WTC11 (cell line): ENCODE measurements around the gene FHAD1. TPM values are rescaled to one million over a fixed set of nuclear protein-coding genes. Genes with fewer than 3 reads are reported as not detected.

Experiments
- ATAC-seq: fragments of 200-7000 bp; cut with Tn5 transposase; 2 replicates; pipeline ENCODE4 v1.10.0; 2021; ENCODE audit warnings: mild to moderate bottlenecking, moderate library complexity
- CTCF ChIA-PET: fragments of 300-600 bp; sonication (Branson Sonifier 250); formaldehyde crosslinking; loops from one replicate; lab custom pipeline; 2021; ENCODE audit warnings: antibody characterized with exemption; lab: Charles Lee
- POLR2A ChIA-PET: fragments of 350-600 bp; sonication (Branson Sonifier 250); formaldehyde crosslinking; loops from one replicate; lab custom pipeline; 2021; ENCODE audit warnings: antibody characterized with exemption; lab: Charles Lee
- DNase-seq: peaks from one replicate; pipeline ENCODE4 v3.0.0; 2021; ENCODE audit warnings: low spot score
- H3K27ac Mint-ChIP-seq: 2 replicates; pipeline ENCODE4 v1.8.0; 2021; ENCODE audit warnings: mixed read lengths
- H3K27me3 Mint-ChIP-seq: 2 replicates; pipeline ENCODE4 v1.8.0; 2021; ENCODE audit warnings: low read depth, mild to moderate bottlenecking, moderate library complexity, mixed read lengths
- H3K36me3 Mint-ChIP-seq: 2 replicates; pipeline ENCODE4 v1.8.0; 2021; ENCODE audit warnings: mixed read lengths
- H3K4me1 Mint-ChIP-seq: 2 replicates; pipeline ENCODE4 v1.8.0; 2022; ENCODE audit warnings: mixed read lengths
- H3K4me3 Mint-ChIP-seq: 2 replicates; pipeline ENCODE4 v1.8.0; 2021; ENCODE audit warnings: mild to moderate bottlenecking, moderate library complexity, mixed read lengths
- H3K9me3 Mint-ChIP-seq: 2 replicates; pipeline ENCODE4 v1.8.0; 2021; ENCODE audit warnings: mixed read lengths
- CTCF ChIP-seq: fragments of 200-600 bp; IDR thresholded peaks from 2 replicates; pipeline ENCODE4 v1.8.0; 2022; ENCODE audit warnings: antibody characterized with exemption
- ELF4 ChIP-seq: sonication (generic); formaldehyde crosslinking; IDR thresholded peaks from 2 replicates; pipeline ENCODE4 v1.8.1; 2022; ENCODE audit warnings: low read depth, mild to moderate bottlenecking, moderate library complexity, missing genetic modification reagents
- ESRRA ChIP-seq: sonication (generic); formaldehyde crosslinking; IDR thresholded peaks from 2 replicates; pipeline ENCODE4 v1.8.1; 2022; ENCODE audit warnings: mild to moderate bottlenecking, missing genetic modification reagents, borderline replicate concordance
- GRHL2 ChIP-seq: fragments of 250-450 bp; sonication (Bioruptor Pico); IDR thresholded peaks from 2 replicates; pipeline ENCODE4 v1.8.0; 2022; ENCODE audit warnings: mild to moderate bottlenecking, moderate library complexity; ENCODE audit not compliant: insufficient replicate concordance, severe bottlenecking
- IRF2 ChIP-seq: sonication (generic); formaldehyde crosslinking; IDR thresholded peaks from 2 replicates; pipeline ENCODE4 v1.8.0; 2022; ENCODE audit warnings: low read depth, missing genetic modification reagents, borderline replicate concordance
- JAZF1 ChIP-seq: fragments of 250-450 bp; sonication (Bioruptor Pico); IDR thresholded peaks from 2 replicates; pipeline ENCODE4 v1.9.0; 2021; ENCODE audit warnings: moderate library complexity, mild to moderate bottlenecking, inconsistent platforms
- JUN ChIP-seq: sonication (generic); formaldehyde crosslinking; IDR thresholded peaks from 2 replicates; pipeline ENCODE4 v1.8.0; 2023; ENCODE audit warnings: mild to moderate bottlenecking, missing genetic modification reagents
- NR2C2 ChIP-seq: sonication (generic); formaldehyde crosslinking; IDR thresholded peaks from 2 replicates; pipeline ENCODE4 v1.8.0; 2022; ENCODE audit warnings: mild to moderate bottlenecking, missing genetic modification reagents
- NR3C1 ChIP-seq: sonication (generic); formaldehyde crosslinking; conservative IDR thresholded peaks from 2 replicates; pipeline ENCODE4 v1.8.1; 2023; ENCODE audit warnings: low read depth, mild to moderate bottlenecking, missing genetic modification reagents
- STAT6 ChIP-seq: sonication (generic); formaldehyde crosslinking; conservative IDR thresholded peaks from 2 replicates; pipeline ENCODE4 v1.8.1; 2023; ENCODE audit warnings: mild to moderate bottlenecking, low read depth, missing genetic modification reagents, moderate library complexity
- USF1 ChIP-seq: sonication (generic); formaldehyde crosslinking; IDR thresholded peaks from 2 replicates; pipeline ENCODE4 v1.8.0; 2022; ENCODE audit warnings: mild to moderate bottlenecking, missing genetic modification reagents
- ZNF317 ChIP-seq: sonication (generic); formaldehyde crosslinking; IDR thresholded peaks from 2 replicates; pipeline ENCODE4 v1.8.1; 2023; ENCODE audit warnings: low read depth, mild to moderate bottlenecking, moderate library complexity, missing genetic modification reagents, borderline replicate concordance
- ZNF396 ChIP-seq: fragments of 250-450 bp; sonication (Bioruptor Pico); IDR thresholded peaks from 2 replicates; pipeline ENCODE4 v1.8.0; 2021; ENCODE audit warnings: mild to moderate bottlenecking, moderate library complexity, borderline replicate concordance
- ZSCAN18 ChIP-seq: fragments of 250-450 bp; sonication (Bioruptor Pico); IDR thresholded peaks from 2 replicates; pipeline ENCODE4 v2.1.2; 2022; ENCODE audit warnings: mild to moderate bottlenecking, moderate library complexity
- total RNA-seq: library from RNA; stranded (reverse); gene quantifications from 3 replicates; pipeline ENCODE4 v1.2.3, GENCODE V29; 2021
- TF ChIP-seq, protein P1 (sequence below): sonication (generic); formaldehyde crosslinking; IDR thresholded peaks from 2 replicates; pipeline ENCODE4 v1.8.1; 2022; ENCODE audit warnings: missing genetic modification reagents, borderline replicate concordance
- TF ChIP-seq, protein P2 (sequence below): fragments of 250-450 bp; sonication (Bioruptor Pico); IDR thresholded peaks from 2 replicates; pipeline ENCODE4 v1.9.0; 2021; ENCODE audit warnings: mild to moderate bottlenecking
- TF ChIP-seq, protein P3 (sequence below): sonication (generic); formaldehyde crosslinking; IDR thresholded peaks from 2 replicates; pipeline ENCODE4 v1.8.1; 2022; ENCODE audit warnings: mild to moderate bottlenecking, missing genetic modification reagents, moderate library complexity, borderline replicate concordance

Gene FHAD1
- total RNA-seq, 1 experiment from 2014 or later: 3.0 TPM

GRCh38 chr1:15370268-15370667 lies 123.2 kb downstream of the FHAD1 start:
- TF ChIP-seq GRHL2 (CRISPR knock-in tag) (no peak), JAZF1 (CRISPR knock-in tag) (no peak), JUN (no peak), ELF4 (no peak), ZNF396 (CRISPR knock-in tag) (no peak), USF1 (CRISPR knock-in tag) (no peak), ESRRA (CRISPR knock-in tag) (no peak), STAT6 (CRISPR knock-in tag) (no peak), ZNF317 (no peak), CTCF (no peak), ZSCAN18 (CRISPR knock-in tag) (no peak), NR2C2 (CRISPR knock-in tag) (no peak), IRF2 (CRISPR knock-in tag) (no peak), NR3C1 (CRISPR knock-in tag) (no peak)
- TF ChIP-seq, protein P1, sequence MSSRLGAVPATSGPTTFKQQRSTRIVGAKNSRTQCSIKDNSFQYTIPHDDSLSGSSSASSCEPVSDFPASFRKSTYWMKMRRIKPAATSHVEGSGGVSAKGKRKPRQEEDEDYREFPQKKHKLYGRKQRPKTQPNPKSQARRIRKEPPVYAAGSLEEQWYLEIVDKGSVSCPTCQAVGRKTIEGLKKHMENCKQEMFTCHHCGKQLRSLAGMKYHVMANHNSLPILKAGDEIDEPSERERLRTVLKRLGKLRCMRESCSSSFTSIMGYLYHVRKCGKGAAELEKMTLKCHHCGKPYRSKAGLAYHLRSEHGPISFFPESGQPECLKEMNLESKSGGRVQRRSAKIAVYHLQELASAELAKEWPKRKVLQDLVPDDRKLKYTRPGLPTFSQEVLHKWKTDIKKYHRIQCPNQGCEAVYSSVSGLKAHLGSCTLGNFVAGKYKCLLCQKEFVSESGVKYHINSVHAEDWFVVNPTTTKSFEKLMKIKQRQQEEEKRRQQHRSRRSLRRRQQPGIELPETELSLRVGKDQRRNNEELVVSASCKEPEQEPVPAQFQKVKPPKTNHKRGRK (CRISPR knock-in tag): no peak
- TF ChIP-seq, protein P2, sequence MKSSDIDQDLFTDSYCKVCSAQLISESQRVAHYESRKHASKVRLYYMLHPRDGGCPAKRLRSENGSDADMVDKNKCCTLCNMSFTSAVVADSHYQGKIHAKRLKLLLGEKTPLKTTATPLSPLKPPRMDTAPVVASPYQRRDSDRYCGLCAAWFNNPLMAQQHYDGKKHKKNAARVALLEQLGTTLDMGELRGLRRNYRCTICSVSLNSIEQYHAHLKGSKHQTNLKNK: no peak
- TF ChIP-seq, protein P3, sequence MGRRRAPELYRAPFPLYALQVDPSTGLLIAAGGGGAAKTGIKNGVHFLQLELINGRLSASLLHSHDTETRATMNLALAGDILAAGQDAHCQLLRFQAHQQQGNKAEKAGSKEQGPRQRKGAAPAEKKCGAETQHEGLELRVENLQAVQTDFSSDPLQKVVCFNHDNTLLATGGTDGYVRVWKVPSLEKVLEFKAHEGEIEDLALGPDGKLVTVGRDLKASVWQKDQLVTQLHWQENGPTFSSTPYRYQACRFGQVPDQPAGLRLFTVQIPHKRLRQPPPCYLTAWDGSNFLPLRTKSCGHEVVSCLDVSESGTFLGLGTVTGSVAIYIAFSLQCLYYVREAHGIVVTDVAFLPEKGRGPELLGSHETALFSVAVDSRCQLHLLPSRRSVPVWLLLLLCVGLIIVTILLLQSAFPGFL (CRISPR knock-in tag): no peak
- Mint-ChIP-seq H3K9me3 (no peaks in the 10 kb centered on the region), H3K4me1 (no peaks in the 10 kb centered on the region), H3K4me3 (no peak overlapping the region), H3K27ac (no peak overlapping the region), H3K36me3 (no peaks in the 10 kb centered on the region), H3K27me3 (no peaks in the 10 kb centered on the region)
- no peak for DNase-seq
- no peak for ATAC-seq
- ChIA-PET POLR2A (no interaction called here), CTCF (interaction anchor here (1.0 kb wide), 1 partner anchor 588 kb away, joined by 3 read pairs; no protein-coding TSS in a partner anchor)
